Measurements from ENCODE around the gene POC1B. TPM values are rescaled to one million over a fixed set of nuclear protein-coding genes. Genes with fewer than 3 reads are reported as not detected.

The POC1B gene
- total RNA-seq, 1 donor from 2014 or later, result 40.3 TPM

DNA sequence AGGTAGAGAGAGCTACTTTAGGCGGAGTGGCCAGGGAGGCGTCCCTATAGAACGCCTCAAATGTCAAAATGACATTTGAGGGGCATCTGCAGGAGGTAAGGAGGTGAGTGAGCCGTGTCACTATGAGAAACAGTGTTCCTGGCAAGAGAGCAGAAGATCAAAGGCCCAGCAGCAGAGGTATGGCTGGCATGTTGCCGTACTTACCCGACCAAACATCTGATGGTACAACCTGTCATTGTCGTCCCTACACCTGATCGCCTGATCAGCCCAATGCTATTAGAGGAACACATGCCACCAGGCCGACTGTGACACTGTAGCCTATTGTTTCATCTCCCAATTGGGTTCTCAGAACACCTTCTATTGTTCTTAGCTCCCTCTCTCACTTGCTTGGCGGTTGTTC is 33.9 kb upstream of the POC1B start:
- no peak for DNase-seq (ENCODE audit: low spot score)
- Histone ChIP-seq H4K20me1 (ENCODE audit: low read depth) (no peaks in the 10 kb centered on the region), H3K9ac (no peak overlapping the region), H3K27ac (no peak overlapping the region), H3K9me3 (ENCODE audit: low read depth) (no peaks in the 10 kb centered on the region), H3F3A (ENCODE audit: low read depth) (no peaks in the 10 kb centered on the region), H3K27me3 (no peaks in the 10 kb centered on the region), H3K4me3 (no peak overlapping the region), H3K4me1 (no peaks in the 10 kb centered on the region), H3K79me2 (ENCODE audit: low read depth) (no peaks in the 10 kb centered on the region), H2AFZ (replicated peaks) (no peak overlapping the region), H3K36me3 (no peaks in the 10 kb centered on the region), H3K4me2 (no peak overlapping the region)
- Mint-ChIP-seq H3K27ac (no peak overlapping the region), H3K4me3 (no peak overlapping the region), H3K27me3 (ENCODE audit: insufficient read depth, low read depth) (no peaks in the 10 kb centered on the region), H3K4me1 (no peaks in the 10 kb centered on the region), H3K9me3 (no peaks in the 10 kb centered on the region), H3K36me3 (no peaks in the 10 kb centered on the region)
- TF ChIP-seq EZH2phosphoT487 (IDR thresholded peaks at IDR 0.05) (no peak), EZH2 (IDR thresholded peaks at IDR 0.05) (no peak), CTCF (IDR thresholded peaks at IDR 0.05) (no peak)

- no peaks in the 10 kb centered on the region for H4K20me1 ChIP-seq (ENCODE audit: low read depth)
- H3K36me3 ChIP-seq, result no peaks in the 10 kb centered on the region
- no peak for TF ChIP-seq EZH2 (IDR thresholded peaks at IDR 0.05)
- TF ChIP-seq CTCF (IDR thresholded peaks at IDR 0.05), result no peak
- TF ChIP-seq EZH2phosphoT487 (IDR thresholded peaks at IDR 0.05), result no peak
- H3K27me3 Mint-ChIP-seq (ENCODE audit: insufficient read depth, low read depth), result no peaks in the 10 kb centered on the region
- H3K9ac ChIP-seq, result no peak overlapping the region
- peaks cover 5% of the 10 kb centered on the region for H3K9me3 Mint-ChIP-seq
- H3K27me3 ChIP-seq, result no peaks in the 10 kb centered on the region
- no peak overlapping the region for H3K4me3 Mint-ChIP-seq
- no peaks in the 10 kb centered on the region for H3K79me2 ChIP-seq (ENCODE audit: low read depth)
- no peak overlapping the region for H3K4me2 ChIP-seq
- no peaks in the 10 kb centered on the region for H3K4me1 ChIP-seq
- H3K4me3 ChIP-seq, result no peak overlapping the region
- no peak overlapping the region for H3K27ac ChIP-seq
- no peaks in the 10 kb centered on the region for H3K9me3 ChIP-seq (ENCODE audit: low read depth)
- no peaks in the 10 kb centered on the region for H3K4me1 Mint-ChIP-seq
- H3F3A ChIP-seq (ENCODE audit: low read depth), result no peaks in the 10 kb centered on the region
- H2AFZ ChIP-seq (replicated peaks), result no peak overlapping the region
- DNase-seq (ENCODE audit: low spot score), result no peak
- no peak overlapping the region for H3K27ac Mint-ChIP-seq
- H3K36me3 Mint-ChIP-seq, result peaks cover 4% of the 10 kb centered on the region
Observed at GRCh38 chr12:89556976-89557375, 31.1 kb upstream of the POC1B start.

- no peak overlapping the region for H3K4me3 ChIP-seq
- no peaks in the 10 kb centered on the region for H4K20me1 ChIP-seq (ENCODE audit: low read depth)
Observed at GRCh38 chr12:89552376-89552775, 26.5 kb upstream of the POC1B start.

More at GRCh38 chr12:89552376-89552775, 26.5 kb upstream of the POC1B start:
- no peaks in the 10 kb centered on the region for H3K79me2 ChIP-seq (ENCODE audit: low read depth)
- H2AFZ ChIP-seq (replicated peaks), result no peak overlapping the region
- H3K36me3 Mint-ChIP-seq, result peaks cover 4% of the 10 kb centered on the region
- no peak overlapping the region for H3K27ac Mint-ChIP-seq
- H3K9me3 Mint-ChIP-seq, result peaks cover 7% of the 10 kb centered on the region
- no peaks in the 10 kb centered on the region for H3F3A ChIP-seq (ENCODE audit: low read depth)
- H3K4me1 ChIP-seq, result no peaks in the 10 kb centered on the region
- H3K9me3 ChIP-seq (ENCODE audit: low read depth), result no peaks in the 10 kb centered on the region
- TF ChIP-seq EZH2phosphoT487 (IDR thresholded peaks at IDR 0.05) (no peak), EZH2 (IDR thresholded peaks at IDR 0.05) (no peak), CTCF (IDR thresholded peaks at IDR 0.05) (no peak)
- H3K4me2 ChIP-seq, result no peak overlapping the region
- no peak for DNase-seq (ENCODE audit: low spot score)
- H3K9ac ChIP-seq, result no peak overlapping the region
- H3K27me3 Mint-ChIP-seq (ENCODE audit: insufficient read depth, low read depth), result no peaks in the 10 kb centered on the region
- H3K27ac ChIP-seq, result no peak overlapping the region
- H3K27me3 ChIP-seq, result no peaks in the 10 kb centered on the region
- H3K36me3 ChIP-seq, result no peaks in the 10 kb centered on the region
- H3K4me1 Mint-ChIP-seq, result no peaks in the 10 kb centered on the region
- H3K4me3 Mint-ChIP-seq, result no peak overlapping the region
